Activated naive CD4-positive, alpha-beta T cell treated with Interleukin-2 at 50 U/mL for 16 hours (primary cell): ENCODE measurements around the gene CLVS2.

Experiments
- DNase-seq: peaks from one replicate; pipeline ENCODE4 v3.0.0-alpha.2; 2020

Gene CLVS2

DNA sequence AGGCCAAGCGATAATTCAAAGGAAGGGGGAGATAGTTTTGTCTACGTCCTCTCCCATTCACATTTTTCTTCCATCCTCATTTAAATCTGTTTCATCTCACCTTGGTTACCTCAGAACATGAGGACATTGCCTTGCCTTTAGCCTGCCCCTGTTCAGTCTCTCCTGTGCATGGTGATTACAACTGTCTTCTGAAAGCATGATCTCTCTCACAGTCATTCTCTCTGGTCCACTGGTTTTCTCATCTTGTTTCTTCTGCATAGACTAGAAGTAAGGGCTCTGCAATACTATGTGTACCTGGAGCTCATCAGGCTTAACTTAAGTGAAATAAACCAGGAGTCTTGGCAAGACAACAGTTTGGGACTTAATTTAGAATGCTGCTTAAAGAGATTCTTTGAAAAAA, 31.4 kb downstream of the CLVS2 start:
- no peak for DNase-seq

DNA sequence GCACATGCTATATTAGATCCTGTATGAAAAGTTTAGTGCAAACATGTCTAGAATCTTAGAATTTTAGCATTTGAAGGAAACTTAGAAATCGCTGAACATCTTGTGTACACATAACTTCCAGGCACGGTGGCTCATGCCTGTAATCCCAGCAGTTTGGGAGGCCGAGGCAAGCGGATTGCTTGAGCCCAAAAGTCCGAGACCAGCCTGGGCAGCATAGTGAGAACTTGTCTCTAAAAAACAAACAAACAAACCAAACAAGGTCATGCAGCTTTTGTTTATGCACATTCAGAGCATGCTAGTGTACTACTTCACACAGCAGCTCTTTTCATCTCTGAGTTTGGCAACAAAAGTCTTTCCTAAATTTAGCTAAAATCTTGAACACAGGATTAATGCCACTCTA, 32.2 kb downstream of the CLVS2 start:
- no peak for DNase-seq

DNA sequence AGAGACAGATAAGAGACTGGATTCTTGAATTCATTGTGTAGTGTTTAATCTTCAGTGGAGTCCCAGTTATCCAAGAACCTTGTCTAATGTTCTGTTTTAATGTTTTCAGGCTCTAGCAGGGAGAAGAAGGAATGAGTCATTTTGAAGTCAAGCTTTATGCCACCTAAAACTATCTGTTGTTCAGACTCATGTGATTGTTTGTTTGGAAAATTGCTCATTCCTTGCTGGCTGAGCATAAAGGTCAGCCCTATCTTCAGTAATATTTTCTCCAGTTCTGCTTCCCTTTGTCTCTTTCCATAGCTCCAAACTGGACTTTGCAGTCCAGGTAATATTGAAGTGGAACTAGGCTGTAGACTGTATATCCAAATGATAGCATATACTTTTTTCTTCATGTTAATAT, 34.2 kb downstream of the CLVS2 start:
- DNase-seq, result no peak

DNA sequence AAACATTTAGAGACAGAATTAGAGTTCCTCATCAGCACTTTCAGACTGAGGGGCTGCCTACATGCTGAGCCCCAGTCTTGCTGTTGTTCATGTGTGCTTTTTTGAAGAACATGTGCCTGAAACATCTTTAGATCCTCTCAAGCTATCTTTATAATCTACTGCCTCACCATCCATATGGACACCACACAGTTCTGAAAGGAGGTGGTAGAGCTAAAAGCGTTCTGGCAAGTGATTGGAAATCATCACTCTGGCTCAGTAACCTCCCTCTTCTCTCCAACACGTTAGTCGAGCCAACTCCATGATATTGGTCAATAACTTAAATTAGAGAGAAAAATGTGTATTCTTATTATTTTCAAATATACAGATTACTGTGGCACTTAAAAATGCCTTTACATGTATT, 40.6 kb downstream of the CLVS2 start:
- no peak for DNase-seq

DNA sequence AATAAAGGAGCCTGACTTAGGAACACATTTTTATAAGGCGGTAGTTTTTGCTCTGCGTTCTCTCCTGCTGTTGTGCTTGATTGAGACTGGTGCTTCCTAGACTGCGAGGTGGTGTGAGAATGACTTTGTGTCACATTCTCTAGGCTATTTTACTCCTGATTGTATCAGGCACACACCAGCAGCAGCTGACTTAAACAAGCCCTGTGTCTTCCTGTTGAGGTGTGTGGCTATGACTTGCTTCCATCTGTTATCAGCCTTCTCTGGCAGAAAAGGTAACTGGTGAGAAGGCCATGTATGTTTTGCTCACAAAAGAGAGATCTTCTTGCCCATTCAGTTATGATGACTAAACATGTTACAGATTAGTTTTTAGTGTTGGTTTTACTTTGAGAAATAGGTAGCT, 43.4 kb downstream of the CLVS2 start:
- no peak for DNase-seq

DNA sequence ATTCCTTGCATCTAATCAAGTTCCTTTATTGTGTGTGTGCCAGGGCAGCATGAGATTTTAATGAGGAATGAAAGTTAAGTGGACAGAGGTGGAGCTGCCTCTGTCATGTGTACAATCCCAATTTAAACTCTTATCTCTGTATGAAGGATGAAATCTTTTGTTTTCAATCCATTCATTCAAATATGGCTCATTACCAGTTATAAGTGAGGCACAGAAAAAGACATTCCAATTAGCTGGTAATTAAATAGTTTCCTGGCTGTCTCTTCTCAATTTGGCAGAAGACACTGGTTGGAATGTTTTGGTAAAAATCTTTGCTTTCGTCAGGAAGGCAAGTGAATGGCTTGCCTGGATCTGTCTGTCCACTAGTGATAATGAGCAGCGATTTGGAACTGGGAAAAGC, 46.4 kb downstream of the CLVS2 start:
- DNase-seq, result no peak

- DNase-seq, result no peak
These were observed 48.4 kb downstream of the CLVS2 start for GRCh38 chr6:123044341-123044860.

DNA sequence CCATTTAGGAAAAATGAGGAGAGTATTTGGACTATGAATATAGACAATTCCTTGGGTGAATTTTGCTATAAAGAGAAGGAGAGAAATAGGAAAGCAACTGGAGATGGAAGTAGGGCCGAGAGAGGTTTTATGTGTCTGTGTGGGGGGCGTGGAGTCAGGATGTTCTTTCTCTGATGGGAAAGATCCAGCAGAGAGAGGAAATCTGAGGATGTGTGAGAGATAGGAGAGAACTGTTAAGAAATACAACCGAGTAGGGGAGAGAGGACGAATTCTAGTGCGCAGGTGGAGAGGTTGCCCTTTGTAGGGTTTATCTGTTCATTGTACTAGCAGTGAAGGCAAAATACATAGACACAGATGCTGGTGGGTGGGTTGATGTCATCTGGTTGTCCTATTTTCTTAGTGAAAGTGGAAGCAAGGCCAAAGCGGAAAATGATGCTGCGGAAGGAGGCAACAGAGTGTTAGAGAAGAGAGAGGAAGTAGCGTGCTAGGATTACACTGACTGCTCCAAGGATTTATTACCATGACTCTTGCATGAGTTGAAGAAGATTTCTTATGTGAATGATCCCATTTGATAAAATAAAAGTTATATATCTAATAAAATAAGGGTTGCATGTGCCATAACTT, 57.7 kb downstream of the CLVS2 start:
- no peak for DNase-seq

- DNase-seq, result no peak
These were observed 59.2 kb downstream of the CLVS2 start for GRCh38 chr6:123055256-123055655.

DNA sequence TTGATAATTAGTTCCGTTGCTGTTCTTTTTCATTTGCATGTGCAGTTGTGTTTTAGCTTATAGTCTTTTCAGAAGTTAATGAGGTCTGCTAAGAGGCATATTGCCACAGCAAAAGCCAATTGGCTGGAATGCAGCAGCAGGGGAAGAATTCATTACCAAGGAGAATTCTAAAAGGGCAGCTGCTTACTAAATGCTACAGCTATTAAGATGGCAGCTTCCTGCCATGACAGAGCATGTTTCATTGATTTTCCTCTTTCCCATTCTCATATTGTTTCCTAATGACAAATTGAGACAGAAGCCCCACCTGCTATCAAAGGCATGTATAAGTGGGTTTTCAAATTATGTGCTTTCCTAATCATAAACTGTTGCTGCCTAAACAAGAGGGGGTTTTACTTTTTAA, 66.6 kb downstream of the CLVS2 start:
- no peak for DNase-seq

GRCh38 chr6:123064038-123064437, 68.0 kb downstream of the CLVS2 start:
- DNase-seq, result no peak

DNA sequence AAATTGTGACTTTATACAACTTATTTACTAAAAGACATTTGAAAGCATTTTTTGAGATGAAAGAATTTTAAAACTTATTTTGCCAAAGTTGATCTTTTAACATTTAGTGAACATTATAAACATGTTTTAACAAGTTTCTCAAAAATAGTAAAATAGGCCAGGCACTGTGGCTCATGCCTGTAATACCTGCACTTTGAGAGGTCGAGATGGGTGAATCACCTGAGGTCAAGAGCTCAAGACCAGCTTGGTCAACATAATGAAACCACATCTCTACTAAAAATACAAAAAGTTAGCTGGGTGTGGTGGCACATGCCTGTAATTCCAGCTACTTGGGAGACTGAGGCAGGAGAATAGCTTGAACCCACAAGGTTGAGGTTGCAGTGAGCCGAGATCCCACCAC, 78.6 kb downstream of the CLVS2 start:
- no peak for DNase-seq

DNA sequence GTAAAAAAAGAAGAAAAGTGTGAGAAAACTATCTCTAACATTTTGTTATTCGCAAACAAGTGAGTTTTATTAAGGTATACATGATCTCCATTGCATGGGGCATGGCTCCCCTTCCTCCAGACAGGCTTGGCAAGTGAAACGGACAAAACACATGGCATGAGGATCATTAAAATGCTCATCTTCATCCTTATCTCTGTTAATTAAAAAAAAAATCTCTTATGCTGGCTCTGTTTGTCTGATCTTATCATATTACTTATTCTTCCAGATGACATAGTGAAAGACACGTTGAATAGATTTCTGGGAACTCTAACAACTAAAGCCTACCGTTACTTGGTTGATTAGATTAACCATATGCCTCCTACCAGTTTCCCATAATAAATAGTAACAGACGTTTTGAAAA, 89.4 kb downstream of the CLVS2 start:
- DNase-seq, result no peak

DNA sequence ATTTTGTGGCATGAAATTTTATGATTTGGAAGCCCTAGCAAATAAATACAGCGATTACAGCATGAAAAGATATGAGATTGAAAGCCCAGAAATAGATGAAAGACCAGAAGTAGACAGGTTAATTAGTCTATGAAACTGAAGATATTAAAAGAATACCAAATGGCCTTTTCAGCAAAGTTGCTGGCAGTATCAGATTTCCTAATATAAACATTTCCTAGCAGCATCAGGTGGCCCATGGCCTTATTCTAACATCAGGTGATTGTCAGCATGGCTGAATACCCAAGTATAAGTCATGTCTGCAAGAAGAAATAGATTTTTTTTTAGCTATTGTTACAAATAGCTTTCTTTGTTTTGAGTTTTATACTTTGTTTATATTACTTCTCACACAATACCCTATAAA, 93.2 kb downstream of the CLVS2 start:
- DNase-seq, result no peak

- no peak for DNase-seq
These were observed 95.3 kb downstream of the CLVS2 start for GRCh38 chr6:123091091-123091895.

GRCh38 chr6:123091896-123092271, 95.8 kb downstream of the CLVS2 start:
- no peak for DNase-seq

GRCh38 chr6:123094795-123095194, 98.8 kb downstream of the CLVS2 start:
- DNase-seq, result no peak

GRCh38 chr6:123105561-123105960, 109.5 kb downstream of the CLVS2 start:
- no peak for DNase-seq

GRCh38 chr6:123116370-123116769, 120.3 kb downstream of the CLVS2 start:
- no peak for DNase-seq

- DNase-seq, result no peak
These were observed 121.3 kb downstream of the CLVS2 start for GRCh38 chr6:123117145-123117908.

- no peak for DNase-seq
These were observed 122.8 kb downstream of the CLVS2 start for GRCh38 chr6:123118811-123119210.
